ENCODE results near the gene GALNT6.

DNA sequence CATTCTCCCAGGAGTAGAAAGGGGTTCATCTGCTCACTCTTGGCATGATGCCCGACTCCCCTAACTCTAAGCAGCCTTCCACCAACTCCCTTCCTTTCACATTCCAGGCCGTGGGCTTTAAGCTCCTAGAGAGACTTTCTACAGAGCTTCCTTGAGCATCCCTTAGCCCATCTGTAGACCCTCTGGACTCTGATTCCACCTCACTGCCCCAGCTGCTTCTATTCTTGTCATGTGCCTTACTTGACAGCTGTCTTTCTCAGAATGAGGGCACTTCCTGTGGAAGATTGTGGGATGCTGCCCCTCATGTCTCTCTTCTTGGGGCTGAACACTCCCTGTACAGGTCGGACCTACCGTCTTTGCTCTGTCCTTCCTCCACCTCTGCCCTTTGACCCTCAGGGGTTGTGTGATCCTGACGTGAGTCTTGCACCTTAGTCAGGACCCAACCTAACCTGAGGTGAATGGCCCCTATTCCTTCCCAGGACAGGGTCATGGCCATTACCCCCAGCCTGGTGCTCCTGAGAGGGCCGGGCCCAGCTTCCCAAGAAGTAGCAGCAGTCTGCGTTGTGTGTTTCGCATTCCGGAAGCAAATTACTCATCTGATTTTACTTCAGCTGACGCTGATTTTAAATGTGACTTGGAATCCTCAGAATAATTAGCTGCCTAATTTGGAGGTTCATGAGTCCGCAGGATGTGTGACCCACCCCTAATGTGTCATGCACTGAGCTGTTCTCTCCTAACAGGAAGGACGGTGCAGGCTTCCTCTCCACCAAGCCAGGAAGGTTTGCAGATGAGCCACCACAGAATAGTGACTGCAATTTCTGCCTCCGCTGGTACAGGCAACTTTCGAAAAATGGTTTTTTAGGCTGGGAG, 2.7 kb upstream of the GALNT6 start:
- TF ChIP-seq CTCF (IDR thresholded peaks at IDR 0.05): no peak
- TF ChIP-seq SMC3 (IDR thresholded peaks at IDR 0.05): no peak
- TF ChIP-seq RAD21 (conservative IDR thresholded peaks at IDR 0.05 in 1 of 2, IDR thresholded peaks at IDR 0.05 in 1 of 2): no peak
- no peak for TF ChIP-seq CHD2 (IDR thresholded peaks at IDR 0.05; ENCODE audit: low read length, partially characterized antibody)
- no peak for TF ChIP-seq EP300 (IDR thresholded peaks at IDR 0.05)
- TF ChIP-seq POLR2A (IDR thresholded peaks at IDR 0.05; ENCODE audit: low read length): no peak
- TF ChIP-seq HOXB5 (CRISPR knock-in tag; IDR thresholded peaks at IDR 0.05): no peak
- no peak for TF ChIP-seq ZFP36 (IDR thresholded peaks at IDR 0.05; ENCODE audit: borderline replicate concordance, partially characterized antibody)
- no peak for TF ChIP-seq MYC (IDR thresholded peaks at IDR 0.05; ENCODE audit: borderline replicate concordance, low read length)
- no peak for TF ChIP-seq KDM1A (IDR thresholded peaks at IDR 0.05; ENCODE audit: low read depth)
